ENCODE results near the gene TREML2. TPM values are rescaled to one million over a fixed set of nuclear protein-coding genes. Genes with fewer than 3 reads are reported as not detected.

Gene TREML2
- total and polyA plus RNA-seq, 9 of the 15 experiments (the other 6 are each of a cell fraction or from before 2014, with no cell fraction given), result 0.20 to 2.9 (median 1.4) TPM

DNA sequence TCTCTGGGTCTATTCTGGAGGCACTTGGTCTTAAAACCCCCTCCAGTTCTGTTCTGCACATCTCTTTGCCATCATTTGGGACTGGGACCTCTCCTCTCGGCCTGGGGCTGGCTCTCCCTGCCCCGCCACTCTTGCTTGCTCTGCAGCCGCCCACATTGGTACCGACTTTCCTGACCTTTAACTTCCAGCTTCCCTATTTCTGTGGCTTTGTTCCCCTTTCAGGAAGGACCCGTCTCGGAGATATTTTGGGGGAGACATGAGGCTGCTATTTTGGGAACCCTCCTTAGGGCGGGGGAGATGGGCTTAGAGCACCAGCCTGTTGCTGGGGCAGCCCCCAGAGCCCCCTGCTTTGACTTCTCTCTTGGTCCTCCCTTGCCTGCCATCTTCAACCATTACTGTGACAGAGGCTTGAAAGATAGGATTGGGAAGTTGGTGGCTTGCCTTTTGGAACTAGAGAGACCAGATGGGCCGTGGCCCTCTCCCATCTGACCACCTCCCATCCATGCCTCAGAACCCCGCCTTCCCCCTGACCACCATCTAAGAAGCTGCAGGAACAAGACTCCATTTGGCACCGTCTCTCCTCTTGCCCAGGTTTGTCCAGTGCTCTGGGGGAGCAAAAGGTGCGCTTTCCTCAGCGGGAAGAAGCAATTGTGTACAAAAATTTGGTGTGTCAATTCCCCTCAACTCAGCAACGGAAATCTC lies 38.9 kb downstream of the TREML2 start:
- POLR2A ChIA-PET, result interaction anchor here (0.7 kb wide), 1 partner anchor 31 kb away, joined by 3 read pairs; no protein-coding TSS in a partner anchor
- intact Hi-C loops (cut with micrococcal nuclease), result no loop called here
- FAIRE-seq, result no peak

More for the DNA sequence above, 38.9 kb downstream of the TREML2 start:
- TF ChIP-seq HMG20B (CRISPR knock-in tag; IDR thresholded peaks at IDR 0.05) (no peak), ZNF766 (CRISPR knock-in tag; conservative IDR thresholded peaks at IDR 0.05) (no peak), SRSF1 (IDR thresholded peaks at IDR 0.05; ENCODE audit: low read depth, low read length) (no peak), ZBTB1 (CRISPR knock-in tag; IDR thresholded peaks at IDR 0.05; ENCODE audit: borderline replicate concordance, low read depth) (no peak)
- TF ChIP-seq, protein P1, sequence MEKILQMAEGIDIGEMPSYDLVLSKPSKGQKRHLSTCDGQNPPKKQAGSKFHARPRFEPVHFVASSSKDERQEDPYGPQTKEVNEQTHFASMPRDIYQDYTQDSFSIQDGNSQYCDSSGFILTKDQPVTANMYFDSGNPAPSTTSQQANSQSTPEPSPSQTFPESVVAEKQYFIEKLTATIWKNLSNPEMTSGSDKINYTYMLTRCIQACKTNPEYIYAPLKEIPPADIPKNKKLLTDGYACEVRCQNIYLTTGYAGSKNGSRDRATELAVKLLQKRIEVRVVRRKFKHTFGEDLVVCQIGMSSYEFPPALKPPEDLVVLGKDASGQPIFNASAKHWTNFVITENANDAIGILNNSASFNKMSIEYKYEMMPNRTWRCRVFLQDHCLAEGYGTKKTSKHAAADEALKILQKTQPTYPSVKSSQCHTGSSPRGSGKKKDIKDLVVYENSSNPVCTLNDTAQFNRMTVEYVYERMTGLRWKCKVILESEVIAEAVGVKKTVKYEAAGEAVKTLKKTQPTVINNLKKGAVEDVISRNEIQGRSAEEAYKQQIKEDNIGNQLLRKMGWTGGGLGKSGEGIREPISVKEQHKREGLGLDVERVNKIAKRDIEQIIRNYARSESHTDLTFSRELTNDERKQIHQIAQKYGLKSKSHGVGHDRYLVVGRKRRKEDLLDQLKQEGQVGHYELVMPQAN (IDR thresholded peaks at IDR 0.05; ENCODE audit: borderline replicate concordance), result no peak
- no peak overlapping the region for H3K9ac ChIP-seq (ENCODE audit: insufficient read depth in 1 of 2, low read depth in 2 of 2, low read length in 2 of 2)
- DNase-seq (ENCODE audit: extremely low read depth in 1 of 4, low spot score in 3 of 4) (no peak), ATAC-seq (no peak)
- no peaks in the 10 kb centered on the region for H3K9me3 ChIP-seq (replicated peaks; ENCODE audit: control insufficient read depth, insufficient read depth, low read depth, low read length)
- no peaks in the 10 kb centered on the region for H3K9me1 ChIP-seq (ENCODE audit: control insufficient read depth, insufficient read depth, low read length)
- in situ Hi-C loops (cut with MboI), result no loop called here
- H3K4me2 ChIP-seq (ENCODE audit: insufficient read depth, low read length), result no peak overlapping the region
- WGBS (ENCODE audit: insufficient coverage, low coverage, missing lambda C conversion rate), result 0% methylated on average over 13 of the region's 13 CpGs
- no peak overlapping the region for H2AFZ ChIP-seq (ENCODE audit: low read depth, low read length)
- CTCF ChIA-PET (ENCODE audit: low intra/inter-chr PET ratio), result no interaction called here
- H3K4me3 ChIP-seq, result no peak overlapping the region
- H3K36me3 ChIP-seq (ENCODE audit: control insufficient read depth, insufficient read depth, low read length), result no peaks in the 10 kb centered on the region
- no peak overlapping the region for H3K27ac ChIP-seq (ENCODE audit: extremely low read depth, low read depth, low read length)
- no TSS peak for BruUV-seq (replicated peaks)
- H4K20me1 ChIP-seq (replicated peaks; ENCODE audit: control insufficient read depth, insufficient read depth, low read length), result peaks cover 7% of the 10 kb centered on the region; the same call in 1 of the 2 replicates
- no peaks in the 10 kb centered on the region for H3K79me2 ChIP-seq (ENCODE audit: control insufficient read depth, insufficient read depth, low read length)
- no peaks in the 10 kb centered on the region for H3K4me1 ChIP-seq (replicated peaks in 1 of 2; ENCODE audit: control insufficient read depth in 2 of 2, insufficient read depth in 2 of 2, low read length in 2 of 2)
- peaks cover 13 to 55% of the 10 kb centered on the region in 2 experiments; a peak in 4 of 5 replicates for H3K27me3 ChIP-seq (ENCODE audit: control insufficient read depth in 2 of 2, insufficient read depth in 2 of 2, low read length in 2 of 2)

All from K562 (cell line).